Measurements from ENCODE around the gene ATP13A3.

DNA sequence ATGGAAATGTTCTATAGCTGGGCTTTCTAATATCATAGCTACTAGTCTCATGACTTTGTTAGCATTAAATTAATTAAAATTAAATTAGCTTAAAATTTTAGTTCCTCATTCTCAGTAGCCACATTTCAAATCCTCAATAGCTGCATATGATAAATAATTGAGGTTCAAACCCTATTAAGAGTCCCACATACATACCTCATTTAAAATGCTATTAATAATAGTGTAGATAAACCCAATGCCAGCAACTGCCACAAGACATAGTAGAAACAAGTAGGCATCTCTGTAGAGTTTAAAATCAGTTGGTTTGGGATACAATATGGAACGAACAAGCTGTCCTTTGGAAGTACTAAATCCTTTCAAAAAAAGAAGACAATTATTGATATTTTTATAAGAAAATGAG lies 39.1 kb downstream of the ATP13A3 start:
- TF ChIP-seq, protein P1, sequence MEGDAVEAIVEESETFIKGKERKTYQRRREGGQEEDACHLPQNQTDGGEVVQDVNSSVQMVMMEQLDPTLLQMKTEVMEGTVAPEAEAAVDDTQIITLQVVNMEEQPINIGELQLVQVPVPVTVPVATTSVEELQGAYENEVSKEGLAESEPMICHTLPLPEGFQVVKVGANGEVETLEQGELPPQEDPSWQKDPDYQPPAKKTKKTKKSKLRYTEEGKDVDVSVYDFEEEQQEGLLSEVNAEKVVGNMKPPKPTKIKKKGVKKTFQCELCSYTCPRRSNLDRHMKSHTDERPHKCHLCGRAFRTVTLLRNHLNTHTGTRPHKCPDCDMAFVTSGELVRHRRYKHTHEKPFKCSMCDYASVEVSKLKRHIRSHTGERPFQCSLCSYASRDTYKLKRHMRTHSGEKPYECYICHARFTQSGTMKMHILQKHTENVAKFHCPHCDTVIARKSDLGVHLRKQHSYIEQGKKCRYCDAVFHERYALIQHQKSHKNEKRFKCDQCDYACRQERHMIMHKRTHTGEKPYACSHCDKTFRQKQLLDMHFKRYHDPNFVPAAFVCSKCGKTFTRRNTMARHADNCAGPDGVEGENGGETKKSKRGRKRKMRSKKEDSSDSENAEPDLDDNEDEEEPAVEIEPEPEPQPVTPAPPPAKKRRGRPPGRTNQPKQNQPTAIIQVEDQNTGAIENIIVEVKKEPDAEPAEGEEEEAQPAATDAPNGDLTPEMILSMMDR (IDR thresholded peaks at IDR 0.05): no peak
- no peak for TF ChIP-seq EZH2 (IDR thresholded peaks at IDR 0.05; ENCODE audit: borderline replicate concordance, insufficient read depth, low read depth, low read length, poor library complexity, severe bottlenecking)

All from B cell (primary cell).